ENCODE data around the gene QKI. TPM values are rescaled to one million over a fixed set of nuclear protein-coding genes. Genes with fewer than 3 reads are reported as not detected.

Gene QKI
- total RNA-seq, 6 experiments from 2014 or later = 47.6 to 80.8 (median 76.3) TPM

DNA sequence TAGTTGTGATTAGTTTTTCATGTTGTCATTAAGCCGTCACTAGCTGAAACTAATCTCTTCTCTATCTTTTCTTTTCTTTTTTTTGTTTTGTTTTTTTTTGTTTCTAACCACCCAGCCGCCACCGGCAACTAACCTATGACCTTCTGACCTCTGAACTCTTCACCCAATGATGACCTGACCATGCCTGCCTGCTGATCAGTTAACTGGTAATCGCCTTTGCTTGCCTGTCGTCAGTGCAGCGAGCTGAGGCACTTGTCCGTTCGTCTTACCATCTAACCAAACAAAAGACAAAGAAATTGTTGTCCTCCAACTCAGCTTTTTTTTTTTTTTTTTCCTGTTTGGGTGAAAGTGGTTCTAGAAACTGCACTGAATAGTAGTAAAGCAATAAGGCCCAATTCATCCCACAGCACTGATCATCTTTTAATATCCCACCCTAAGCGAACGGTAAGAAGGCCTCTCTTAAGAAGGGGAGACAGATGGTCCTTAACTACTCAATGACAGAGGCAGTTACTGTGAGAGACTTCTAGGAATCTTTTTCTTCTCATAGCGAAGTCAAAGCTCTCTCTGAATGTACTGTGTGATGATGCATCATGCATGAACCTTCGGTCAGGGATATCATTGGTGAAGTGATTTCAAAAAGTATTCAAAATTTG is 156.2 kb downstream of the QKI start:
- peak; percentile 86 to 97 (median 94) for ATAC-seq
- intact Hi-C loops (cut with DNase I) = no loop called here
- 48% methylated on average over 12 of the region's 12 CpGs for WGBS (ENCODE audit: insufficient coverage, low coverage, low lambda C conversion rate, missing lambda C conversion rate)

DNA sequence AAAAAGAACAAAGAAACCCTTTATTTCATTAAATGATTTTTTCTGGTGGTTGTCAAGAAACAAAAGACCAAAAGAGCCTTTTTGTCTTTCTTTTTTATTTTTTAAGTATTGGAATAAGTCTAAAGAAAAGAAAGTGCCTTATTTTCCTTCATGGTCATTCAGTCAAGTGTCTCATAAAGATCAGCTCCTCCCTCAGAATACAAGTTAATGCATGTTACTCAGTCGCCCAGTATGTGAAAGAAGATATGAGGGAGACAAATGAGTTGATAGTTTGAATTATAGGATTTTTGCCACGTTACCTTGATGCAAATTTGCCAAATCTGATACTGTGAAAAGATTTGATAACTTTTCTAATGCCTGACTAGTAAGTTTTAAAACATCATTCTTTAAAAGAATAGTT is 157.2 kb downstream of the QKI start:
- Histone ChIP-seq H3K36me3 (peaks cover 0 to 8% (median 3%) of the 10 kb centered on the region in 4 donors), H3K4me3 (no peak overlapping the region), H3K9me3 (no peaks in the 10 kb centered on the region), H3K27me3 (no peaks in the 10 kb centered on the region), H3K4me1 (peaks cover 0 to 18% (median 0%) of the 10 kb centered on the region in 4 donors), H3K27ac (no peak overlapping the region)
- 93% methylated on average over 2 of the region's 2 CpGs for WGBS (ENCODE audit: insufficient coverage, low coverage, low lambda C conversion rate, missing lambda C conversion rate)
- DNase-seq (no peak), ATAC-seq (no peak)
- TF ChIP-seq, protein P1, sequence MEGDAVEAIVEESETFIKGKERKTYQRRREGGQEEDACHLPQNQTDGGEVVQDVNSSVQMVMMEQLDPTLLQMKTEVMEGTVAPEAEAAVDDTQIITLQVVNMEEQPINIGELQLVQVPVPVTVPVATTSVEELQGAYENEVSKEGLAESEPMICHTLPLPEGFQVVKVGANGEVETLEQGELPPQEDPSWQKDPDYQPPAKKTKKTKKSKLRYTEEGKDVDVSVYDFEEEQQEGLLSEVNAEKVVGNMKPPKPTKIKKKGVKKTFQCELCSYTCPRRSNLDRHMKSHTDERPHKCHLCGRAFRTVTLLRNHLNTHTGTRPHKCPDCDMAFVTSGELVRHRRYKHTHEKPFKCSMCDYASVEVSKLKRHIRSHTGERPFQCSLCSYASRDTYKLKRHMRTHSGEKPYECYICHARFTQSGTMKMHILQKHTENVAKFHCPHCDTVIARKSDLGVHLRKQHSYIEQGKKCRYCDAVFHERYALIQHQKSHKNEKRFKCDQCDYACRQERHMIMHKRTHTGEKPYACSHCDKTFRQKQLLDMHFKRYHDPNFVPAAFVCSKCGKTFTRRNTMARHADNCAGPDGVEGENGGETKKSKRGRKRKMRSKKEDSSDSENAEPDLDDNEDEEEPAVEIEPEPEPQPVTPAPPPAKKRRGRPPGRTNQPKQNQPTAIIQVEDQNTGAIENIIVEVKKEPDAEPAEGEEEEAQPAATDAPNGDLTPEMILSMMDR (IDR thresholded peaks at IDR 0.05) = no peak
- no peak for TF ChIP-seq POLR2A (IDR thresholded peaks at IDR 0.05)
- intact Hi-C loops (cut with DNase I) = no loop called here

More for the DNA sequence above, 156.2 kb downstream of the QKI start:
- H3K4me1 ChIP-seq = peaks cover 0 to 10% (median 0%) of the 10 kb centered on the region in 4 donors
- peaks cover 0 to 11% (median 6%) of the 10 kb centered on the region in 4 donors for H3K36me3 ChIP-seq
- TF ChIP-seq, protein P1 (IDR thresholded peaks at IDR 0.05) = no peak
- TF ChIP-seq POLR2A (IDR thresholded peaks at IDR 0.05) = no peak
- no peaks in the 10 kb centered on the region for H3K9me3 ChIP-seq
- H3K27ac ChIP-seq = no peak overlapping the region
- H3K27me3 ChIP-seq = no peaks in the 10 kb centered on the region
- no peak overlapping the region for H3K4me3 ChIP-seq
- DNase-seq = peak in 2 of 3 donors; percentile 31 to 58

DNA sequence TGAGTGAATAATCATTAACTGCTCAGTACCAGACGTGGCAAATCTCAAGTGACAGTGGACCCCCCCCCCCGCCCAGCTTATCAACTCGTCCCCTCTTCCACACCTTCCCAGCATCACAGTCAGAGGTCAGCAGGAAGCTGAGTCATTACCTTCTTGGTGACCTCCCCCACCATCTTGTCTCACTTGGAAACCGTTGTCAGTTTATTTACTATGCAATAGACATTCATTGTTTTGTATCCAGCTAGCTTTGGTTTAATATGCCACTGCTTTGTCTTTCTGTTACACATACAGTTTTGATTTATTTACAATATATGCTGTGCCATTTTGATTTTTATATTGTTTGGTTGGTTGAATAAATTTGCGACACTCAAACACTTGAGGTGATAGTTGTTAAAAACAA is 158.1 kb downstream of the QKI start:
- TF ChIP-seq, protein P1 (IDR thresholded peaks at IDR 0.05) = no peak
- TF ChIP-seq POLR2A (IDR thresholded peaks at IDR 0.05) = no peak
- H3K9me3 ChIP-seq = no peaks in the 10 kb centered on the region
- DNase-seq = no peak
- H3K4me3 ChIP-seq = no peak overlapping the region
- no peak for ATAC-seq
- peaks cover 0 to 4% (median 1%) of the 10 kb centered on the region in 4 donors for H3K36me3 ChIP-seq
- intact Hi-C loops (cut with DNase I) = no loop called here
- H3K27me3 ChIP-seq = no peaks in the 10 kb centered on the region
- peaks cover 0 to 18% (median 0%) of the 10 kb centered on the region in 4 donors for H3K4me1 ChIP-seq
- H3K27ac ChIP-seq = no peak overlapping the region
- 49% methylated on average over 5 of the region's 5 CpGs for WGBS (ENCODE audit: insufficient coverage, low coverage, low lambda C conversion rate, missing lambda C conversion rate)

DNA sequence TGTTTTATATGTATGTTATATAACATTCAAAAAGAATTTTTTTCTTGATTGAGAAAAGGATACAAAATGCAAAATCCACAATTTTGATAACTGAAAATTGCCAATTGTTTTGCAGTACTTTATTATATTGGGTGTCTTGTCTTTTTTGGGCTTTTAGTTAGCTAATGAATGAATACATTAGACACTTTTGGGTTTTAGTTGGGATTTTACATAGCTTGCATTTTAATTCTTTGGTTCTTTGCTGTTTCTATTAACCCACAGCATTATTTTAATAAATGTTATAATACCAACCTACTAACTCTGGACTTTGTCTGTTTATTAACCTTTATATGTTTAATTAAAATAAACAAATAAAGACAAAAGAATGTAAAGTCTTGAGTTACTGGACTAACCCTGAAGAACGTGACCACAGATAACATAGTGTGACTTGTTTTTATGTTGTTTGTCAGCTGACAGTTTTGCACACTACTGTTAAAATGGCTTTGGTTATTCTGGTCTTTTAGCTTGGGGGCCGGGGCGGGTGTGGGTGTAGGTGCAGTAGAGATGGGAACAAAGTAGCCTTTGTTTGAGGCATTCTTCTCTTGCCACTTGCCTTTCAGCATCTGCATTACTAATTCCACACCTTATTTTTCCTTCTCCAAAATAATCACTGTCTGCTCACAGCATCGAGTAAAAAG is 159.1 kb downstream of the QKI start:
- ATAC-seq (no peak), DNase-seq (no peak)
- Histone ChIP-seq H3K27me3 (no peaks in the 10 kb centered on the region), H3K4me1 (peaks cover 0 to 18% (median 0%) of the 10 kb centered on the region in 4 donors), H3K27ac (no peak overlapping the region), H3K4me3 (no peak overlapping the region), H3K36me3 (peaks cover 0 to 4% (median 1%) of the 10 kb centered on the region in 4 donors), H3K9me3 (no peaks in the 10 kb centered on the region)
- intact Hi-C loops (cut with DNase I) = no loop called here
- no peak for TF ChIP-seq POLR2A (IDR thresholded peaks at IDR 0.05)
- TF ChIP-seq, protein P1 (IDR thresholded peaks at IDR 0.05) = no peak
- 84% methylated on average over 4 of the region's 4 CpGs for WGBS (ENCODE audit: insufficient coverage, low coverage, low lambda C conversion rate, missing lambda C conversion rate)

Data from right lobe of liver (tissue), 6 donors.